BLaER1 treated with 17β-estradiol and CSF1 and Interleukin-3, amounts not matched to agents 10 nM and 100 nM (cell line): Measurements from ENCODE around the gene GFRA3.

Experiments
- H3K27ac ChIP-seq, 11 experiments: shearing (Covaris generic); formaldehyde crosslinking; 2 replicates each; pipeline ENCODE4 v1.8.1; 2022
- H3K27me3 ChIP-seq, 11 experiments: shearing (Covaris generic); formaldehyde crosslinking; 2 replicates each; pipeline ENCODE4 v1.8.1; 2022
- H3K36me3 ChIP-seq, 11 experiments: shearing (Covaris generic); formaldehyde crosslinking; 2 replicates each; pipeline ENCODE4 v1.8.1; 2022
- H3K4me1 ChIP-seq, 10 experiments: shearing (Covaris generic); formaldehyde crosslinking; 2 replicates each; pipeline ENCODE4 v1.8.1; 2022
- H3K4me2 ChIP-seq, 11 experiments: shearing (Covaris generic); formaldehyde crosslinking; 2 replicates each; pipeline ENCODE4 v1.8.1; 2022
- H3K4me3 ChIP-seq, 10 experiments: shearing (Covaris generic); formaldehyde crosslinking; 2 replicates each; pipeline ENCODE4 v1.8.1; 2022
- H3K9ac ChIP-seq, 11 experiments: shearing (Covaris generic); formaldehyde crosslinking; 2 replicates each; pipeline ENCODE4 v1.8.1; 2022
- H3K9me3 ChIP-seq, 11 experiments: shearing (Covaris generic); formaldehyde crosslinking; replicated peaks in 1 of 11; 2 replicates each; pipeline ENCODE4 v1.8.1; 2022
- H4K20me1 ChIP-seq, 11 experiments: shearing (Covaris generic); formaldehyde crosslinking; 2 replicates each; pipeline ENCODE4 v1.8.1; 2022
- Cebpa-rat ChIP-seq, 11 experiments: shearing (Covaris generic); IDR thresholded peaks; 2 replicates each; pipeline ENCODE4 v1.8.1; 2022

The GFRA3 gene

GRCh38 chr5:138280915-138281314 is 6.5 kb upstream of the GFRA3 start:
- H3K4me1 ChIP-seq = no peaks in the 10 kb centered on the region
- no peak for TF ChIP-seq Cebpa-rat (IDR thresholded peaks at IDR 0.05)
- no peak overlapping the region for H3K4me3 ChIP-seq
- no peaks in the 10 kb centered on the region for H3K9me3 ChIP-seq
- no peak overlapping the region for H3K27ac ChIP-seq
- H3K4me2 ChIP-seq = no peak overlapping the region
- no peak overlapping the region for H3K9ac ChIP-seq
- H3K36me3 ChIP-seq = peaks cover 0 to 24% (median 19%) of the 10 kb centered on the region in 11 experiments; a peak in 20 of 22 replicates
- no peaks in the 10 kb centered on the region for H4K20me1 ChIP-seq
- H3K27me3 ChIP-seq = peaks cover 1 to 9% (median 5%) of the 10 kb centered on the region in 11 experiments; a peak in 21 of 22 replicates

- no peak overlapping the region for H3K27ac ChIP-seq
- H3K4me3 ChIP-seq = no peak overlapping the region
- H3K36me3 ChIP-seq = no peaks in the 10 kb centered on the region
- H3K4me2 ChIP-seq = no peak overlapping the region
- no peaks in the 10 kb centered on the region for H3K9me3 ChIP-seq
- no peaks in the 10 kb centered on the region; a peak in 1 of 22 replicates for H4K20me1 ChIP-seq
- peaks cover 33 to 43% (median 39%) of the 10 kb centered on the region in 11 experiments for H3K27me3 ChIP-seq
- TF ChIP-seq Cebpa-rat (IDR thresholded peaks at IDR 0.05) = no peak
- H3K4me1 ChIP-seq = peaks cover 0 to 7% (median 4%) of the 10 kb centered on the region in 10 experiments; a peak in 9 of 20 replicates
- H3K9ac ChIP-seq = no peak overlapping the region
Observed at GRCh38 chr5:138276402-138277054, 2.1 kb upstream of the GFRA3 start.

- Histone ChIP-seq H3K27me3 (peaks cover 33 to 43% (median 39%) of the 10 kb centered on the region in 11 experiments), H3K4me2 (no peak overlapping the region), H3K36me3 (no peaks in the 10 kb centered on the region), H3K9ac (no peak overlapping the region), H3K9me3 (no peaks in the 10 kb centered on the region), H3K27ac (no peak overlapping the region), H3K4me1 (peaks cover 0 to 7% (median 4%) of the 10 kb centered on the region in 10 experiments; a peak in 9 of 20 replicates), H3K4me3 (no peak overlapping the region), H4K20me1 (no peaks in the 10 kb centered on the region; a peak in 1 of 22 replicates)
- no peak for TF ChIP-seq Cebpa-rat (IDR thresholded peaks at IDR 0.05)
Observed at GRCh38 chr5:138275895-138276294, 1.5 kb upstream of the GFRA3 start.

- H3K9me3 ChIP-seq = no peaks in the 10 kb centered on the region
- H3K27me3 ChIP-seq = peaks cover 33 to 43% (median 39%) of the 10 kb centered on the region in 11 experiments
- no peak overlapping the region for H3K4me3 ChIP-seq
- H3K27ac ChIP-seq = no peak overlapping the region
- H3K4me1 ChIP-seq = peaks cover 0 to 7% (median 4%) of the 10 kb centered on the region in 10 experiments; a peak in 9 of 20 replicates
- no peak overlapping the region for H3K9ac ChIP-seq
- no peaks in the 10 kb centered on the region; a peak in 1 of 22 replicates for H4K20me1 ChIP-seq
- TF ChIP-seq Cebpa-rat (IDR thresholded peaks at IDR 0.05) = no peak
- no peaks in the 10 kb centered on the region for H3K36me3 ChIP-seq
- no peak overlapping the region for H3K4me2 ChIP-seq
Observed at GRCh38 chr5:138275379-138275782, 960 bp upstream of the GFRA3 start.

- Histone ChIP-seq H3K4me2 (peak overlapping the region; percentile 51 to 79 (median 66); a peak in 20 of 22 replicates), H3K36me3 (no peaks in the 10 kb centered on the region), H3K4me3 (peak overlapping the region in 9 of 10 experiments; percentile 14 to 63 (median 39); a peak in 9 of 20 replicates), H3K4me1 (peaks cover 0 to 7% (median 4%) of the 10 kb centered on the region in 10 experiments; a peak in 9 of 20 replicates), H3K9me3 (no peaks in the 10 kb centered on the region), H4K20me1 (no peaks in the 10 kb centered on the region; a peak in 1 of 22 replicates), H3K9ac (0 out of 22 replicates have a peak overlapping the region, but pooled peaks of 1 of the 11 experiments have one; percentile 13), H3K27ac (no peak overlapping the region), H3K27me3 (peaks cover 33 to 43% (median 39%) of the 10 kb centered on the region in 11 experiments)
- TF ChIP-seq Cebpa-rat (IDR thresholded peaks at IDR 0.05) = no peak
Observed at GRCh38 chr5:138273834-138274188, 610 bp downstream of the GFRA3 start.

GRCh38 chr5:138272681-138273080 is 1.7 kb downstream of the GFRA3 start:
- Histone ChIP-seq H3K4me1 (peaks cover 0 to 7% (median 4%) of the 10 kb centered on the region in 10 experiments; a peak in 9 of 20 replicates), H3K9ac (no peak overlapping the region), H3K9me3 (no peaks in the 10 kb centered on the region), H3K27me3 (peaks cover 33 to 43% (median 39%) of the 10 kb centered on the region in 11 experiments), H3K36me3 (no peaks in the 10 kb centered on the region), H3K4me3 (no peak overlapping the region), H4K20me1 (no peaks in the 10 kb centered on the region; a peak in 1 of 22 replicates), H3K4me2 (no peak overlapping the region), H3K27ac (no peak overlapping the region)
- no peak for TF ChIP-seq Cebpa-rat (IDR thresholded peaks at IDR 0.05)

- H3K4me2 ChIP-seq = no peak overlapping the region
- peaks cover 33 to 41% (median 37%) of the 10 kb centered on the region in 11 experiments for H3K27me3 ChIP-seq
- H3K36me3 ChIP-seq = no peaks in the 10 kb centered on the region
- no peaks in the 10 kb centered on the region; a peak in 1 of 22 replicates for H4K20me1 ChIP-seq
- no peak overlapping the region for H3K9ac ChIP-seq
- no peak overlapping the region for H3K27ac ChIP-seq
- H3K9me3 ChIP-seq = no peaks in the 10 kb centered on the region
- peaks cover 0 to 7% (median 4%) of the 10 kb centered on the region in 10 experiments; a peak in 9 of 20 replicates for H3K4me1 ChIP-seq
- no peak overlapping the region for H3K4me3 ChIP-seq
- TF ChIP-seq Cebpa-rat (IDR thresholded peaks at IDR 0.05) = no peak
Observed at GRCh38 chr5:138271281-138271680, 3.1 kb downstream of the GFRA3 start.

- no peak for TF ChIP-seq Cebpa-rat (IDR thresholded peaks at IDR 0.05)
- Histone ChIP-seq H3K27ac (no peak overlapping the region), H3K36me3 (no peaks in the 10 kb centered on the region), H3K9me3 (no peaks in the 10 kb centered on the region), H3K27me3 (no peaks in the 10 kb centered on the region), H3K4me3 (no peak overlapping the region), H3K4me2 (no peak overlapping the region), H3K9ac (no peak overlapping the region), H3K4me1 (no peaks in the 10 kb centered on the region), H4K20me1 (no peaks in the 10 kb centered on the region)
Observed at GRCh38 chr5:138264183-138264582, 10.2 kb downstream of the GFRA3 start.

- H3K27me3 ChIP-seq = no peaks in the 10 kb centered on the region
- no peak overlapping the region for H3K4me3 ChIP-seq
- no peaks in the 10 kb centered on the region for H3K4me1 ChIP-seq
- H3K9me3 ChIP-seq = no peaks in the 10 kb centered on the region
- no peak overlapping the region for H3K9ac ChIP-seq
- TF ChIP-seq Cebpa-rat (IDR thresholded peaks at IDR 0.05) = no peak
- H4K20me1 ChIP-seq = no peaks in the 10 kb centered on the region
- H3K27ac ChIP-seq = no peak overlapping the region
- H3K4me2 ChIP-seq = no peak overlapping the region
- no peaks in the 10 kb centered on the region for H3K36me3 ChIP-seq
Observed at GRCh38 chr5:138263581-138263980, 10.8 kb downstream of the GFRA3 start.
